MCF 10A (cell line): Measurements from ENCODE around the gene BRD2. TPM values are rescaled to one million over a fixed set of nuclear protein-coding genes. Genes with fewer than 3 reads are reported as not detected.

Experiments
- BruUV-seq: library from RNA; stranded (reverse); fragments of 400-500 nt; replicated peaks from 2 replicates; lab custom pipeline; 2021; lab: Mats Ljungman, UMichigan
- CTCF ChIA-PET: fragments of 300-600 bp; sonication (Branson Sonifier 250); formaldehyde crosslinking; extraction: SDS; loops from one replicate; lab custom pipeline; 2021; ENCODE audit warnings: antibody characterized with exemption, inconsistent platforms; lab: Yijun Ruan, JAX
- POLR2A ChIA-PET: fragments of 300-600, 350-650 bp; sonication (Branson Sonifier 250); formaldehyde crosslinking; extraction: SDS; loops from one replicate; lab custom pipeline; 2020; ENCODE audit warnings: antibody characterized with exemption, inconsistent platforms; lab: Yijun Ruan, JAX
- DNase-seq: peaks from one replicate; pipeline ENCODE4 v3.0.0-alpha.2; 2018; ENCODE audit not compliant: unreplicated experiment
- H3K27ac Mint-ChIP-seq: one replicate; pipeline ENCODE4 v1.8.0; 2022; ENCODE audit warnings: mild to moderate bottlenecking, low read depth, mixed read lengths; ENCODE audit not compliant: unreplicated experiment
- H3K27me3 Mint-ChIP-seq: one replicate; pipeline ENCODE4 v1.8.0; 2022; ENCODE audit warnings: mixed read lengths; ENCODE audit not compliant: insufficient read depth, unreplicated experiment
- H3K36me3 Mint-ChIP-seq: one replicate; pipeline ENCODE4 v1.8.0; 2022; ENCODE audit warnings: mild to moderate bottlenecking, moderate library complexity, mixed read lengths; ENCODE audit not compliant: insufficient read depth, unreplicated experiment
- H3K4me1 Mint-ChIP-seq: one replicate; pipeline ENCODE4 v1.8.0; 2022; ENCODE audit warnings: mixed read lengths; ENCODE audit not compliant: insufficient read depth, unreplicated experiment
- H3K4me3 Mint-ChIP-seq: one replicate; pipeline ENCODE4 v1.8.0; 2022; ENCODE audit warnings: mild to moderate bottlenecking, moderate library complexity, mixed read lengths; ENCODE audit not compliant: unreplicated experiment
- H3K9me3 Mint-ChIP-seq: one replicate; pipeline ENCODE4 v1.8.0; 2022; ENCODE audit warnings: mixed read lengths; ENCODE audit not compliant: unreplicated experiment
- CTCF ChIP-seq: fragments of 200-600 bp; IDR thresholded peaks from one replicate; pipeline ENCODE4 v1.8.0; 2022; ENCODE audit warnings: antibody characterized with exemption, mild to moderate bottlenecking; ENCODE audit not compliant: unreplicated experiment
- intact Hi-C: fragments of 100-400 bp; cut with micrococcal nuclease; formaldehyde crosslinking; loops from 2 replicates; pipeline ENCODE4 v1.14.1; 2022
- total RNA-seq: library from RNA; stranded (reverse); gene quantifications from 2 replicates; pipeline ENCODE4 v1.2.3, GENCODE V29; 2022

Gene BRD2
- total RNA-seq, 1 experiment from 2014 or later: 223 TPM

GRCh38 chr6:32967151-32968091 is 973 bp upstream of the BRD2 start:
- Mint-ChIP-seq H3K4me3 (peak overlapping the region; percentile 90), H3K4me1 (peaks cover 41% of the 10 kb centered on the region), H3K36me3 (peaks cover 25% of the 10 kb centered on the region), H3K9me3 (no peaks in the 10 kb centered on the region), H3K27me3 (no peaks in the 10 kb centered on the region), H3K27ac (peak overlapping the region; percentile 99)
- DNase-seq: peak; percentile 76
- ChIA-PET POLR2A (interaction anchor here (0.6 to 10.4 kb wide), 28 partner anchors 11 to 1315 kb away, joined by 3 to 245 read pairs (median 4); partner anchors contain the start of genes BAG6, HLA-DMA, HLA-DMB and PFDN6), CTCF (interaction anchor here (0.7 to 6.2 kb wide), 22 partner anchors 9 to 284 kb away, joined by 3 to 59 read pairs (median 4); partner anchors contain the start of genes HLA-DMA and TAP2)
- BruUV-seq: no TSS peak
- peak; percentile 39 for TF ChIP-seq CTCF
- intact Hi-C loops: loop anchor here (1.0 to 5.0 kb wide), 2 partner anchors 34 to 125 kb away; partner anchors contain the start of gene PSMB8

GRCh38 chr6:32968867-32969684 is 682 bp downstream of the BRD2 start:
- CTCF ChIA-PET: interaction anchor here (0.6 to 6.2 kb wide), 5 partner anchors 16 to 406 kb away, joined by 3 to 59 read pairs (median 4); partner anchors contain the start of gene HLA-DMA
- Mint-ChIP-seq H3K4me3 (peak overlapping the region; percentile 90), H3K27me3 (no peaks in the 10 kb centered on the region), H3K9me3 (no peaks in the 10 kb centered on the region), H3K4me1 (peaks cover 37% of the 10 kb centered on the region), H3K36me3 (peaks cover 42% of the 10 kb centered on the region), H3K27ac (peak overlapping the region; percentile 99)
- intact Hi-C loops: loop anchor here (5.0 kb wide), 1 partner anchor 127 kb away; the partner anchor contains the start of gene PSMB8
- DNase-seq: peak; percentile 96
- POLR2A ChIA-PET: interaction anchor here (0.6 to 10.4 kb wide), 25 partner anchors 9 to 1426 kb away, joined by 3 to 245 read pairs (median 6); partner anchors contain the start of genes ATF6B, BAG6, HLA-DMA and HLA-DMB
- peak; percentile 6 for TF ChIP-seq CTCF
- BruUV-seq: no TSS peak

GRCh38 chr6:32969685-32970412 is 1.5 kb downstream of the BRD2 start:
- Mint-ChIP-seq H3K4me1 (peaks cover 35% of the 10 kb centered on the region), H3K4me3 (peak overlapping the region; percentile 90), H3K9me3 (no peaks in the 10 kb centered on the region), H3K27me3 (no peaks in the 10 kb centered on the region), H3K27ac (peak overlapping the region; percentile 99), H3K36me3 (peaks cover 50% of the 10 kb centered on the region)
- DNase-seq: peak; percentile 99
- intact Hi-C loops: loop anchor here (5.0 kb wide), 1 partner anchor 128 kb away; the partner anchor contains the start of gene PSMB8
- BruUV-seq: no TSS peak
- TF ChIP-seq CTCF: no peak
- ChIA-PET POLR2A (interaction anchor here (0.6 to 10.4 kb wide), 22 partner anchors 14 to 1427 kb away, joined by 3 to 245 read pairs (median 7); partner anchors contain the start of genes AGPAT1, ATF6B, B3GALT4 and HLA-DMA), CTCF (interaction anchor here (0.6 to 6.2 kb wide), 4 partner anchors 15 to 405 kb away, joined by 3 to 59 read pairs (median 4); partner anchors contain the start of gene HLA-DMA)
